Glutamatergic neuron (in vitro differentiated cells): ENCODE results near the gene OR6K3. TPM values are rescaled to one million over a fixed set of nuclear protein-coding genes. Genes with fewer than 3 reads are reported as not detected.

Experiments used
- DNase-seq: peaks from one replicate; pipeline ENCODE4 v3.0.0; 2022
- H3K27ac Mint-ChIP-seq: one replicate; pipeline ENCODE4 v1.8.0; 2020; ENCODE audit warnings: mild to moderate bottlenecking, mixed read lengths, inconsistent platforms; ENCODE audit not compliant: unreplicated experiment
- H3K27me3 Mint-ChIP-seq: one replicate; pipeline ENCODE4 v1.8.0; 2020; ENCODE audit warnings: mild to moderate bottlenecking, moderate library complexity, mixed read lengths, inconsistent platforms; ENCODE audit not compliant: unreplicated experiment
- H3K36me3 Mint-ChIP-seq: one replicate; pipeline ENCODE4 v1.8.0; 2020; ENCODE audit warnings: mild to moderate bottlenecking, mixed read lengths, inconsistent platforms; ENCODE audit not compliant: unreplicated experiment
- H3K4me1 Mint-ChIP-seq: one replicate; pipeline ENCODE4 v1.8.0; 2020; ENCODE audit warnings: mild to moderate bottlenecking, low read depth, mixed read lengths, inconsistent platforms; ENCODE audit not compliant: unreplicated experiment
- H3K4me3 Mint-ChIP-seq: one replicate; pipeline ENCODE4 v1.8.0; 2020; ENCODE audit warnings: mild to moderate bottlenecking, mixed read lengths, inconsistent platforms; ENCODE audit not compliant: unreplicated experiment
- H3K9me3 Mint-ChIP-seq: one replicate; pipeline ENCODE4 v1.8.0; 2020; ENCODE audit warnings: mild to moderate bottlenecking, moderate library complexity, mixed read lengths, inconsistent platforms; ENCODE audit not compliant: unreplicated experiment
- total RNA-seq: library from RNA; stranded (reverse); fragmentation: NEBNext Ultra II Directional; extraction: Animal tissue kit (Norgen Biotek cat#: 25700); gene quantifications from one replicate; pipeline ENCODE4 v1.2.1, GENCODE V29; 2021; ENCODE audit not compliant: unreplicated experiment
- TF ChIP-seq, protein P1 (sequence below): fragments of 200-600 bp; sonication (generic); IDR thresholded peaks from one replicate; pipeline ENCODE4 v1.5.0; 2021; ENCODE audit not compliant: partially characterized antibody, unreplicated experiment

OR6K3 gene
- total RNA-seq, 1 donor from 2014 or later: not detected

DNA sequence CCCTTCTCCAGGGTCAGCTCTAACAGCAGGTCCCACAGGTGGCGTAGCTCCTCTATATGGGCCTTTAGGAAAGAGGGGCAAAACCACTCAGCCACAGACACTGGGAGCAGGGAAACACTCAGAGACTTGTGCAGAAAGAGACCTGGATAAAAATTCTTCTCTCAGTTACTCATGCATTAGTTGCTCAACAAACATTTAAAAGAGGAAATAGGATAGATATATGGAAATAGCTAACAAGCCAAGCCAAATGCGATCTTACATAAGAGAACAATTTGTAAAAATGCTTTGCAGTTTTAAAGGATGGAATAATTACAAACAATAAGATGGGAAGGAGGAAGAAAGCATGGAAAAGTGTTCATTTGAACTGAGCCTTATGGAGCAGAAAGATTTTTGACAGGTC, 38.9 kb downstream of the OR6K3 start:
- Mint-ChIP-seq H3K4me1 (no peaks in the 10 kb centered on the region), H3K27me3 (no peaks in the 10 kb centered on the region), H3K9me3 (no peaks in the 10 kb centered on the region), H3K36me3 (no peaks in the 10 kb centered on the region), H3K4me3 (no peak overlapping the region), H3K27ac (no peak overlapping the region)
- DNase-seq: no peak
- TF ChIP-seq, protein P1, sequence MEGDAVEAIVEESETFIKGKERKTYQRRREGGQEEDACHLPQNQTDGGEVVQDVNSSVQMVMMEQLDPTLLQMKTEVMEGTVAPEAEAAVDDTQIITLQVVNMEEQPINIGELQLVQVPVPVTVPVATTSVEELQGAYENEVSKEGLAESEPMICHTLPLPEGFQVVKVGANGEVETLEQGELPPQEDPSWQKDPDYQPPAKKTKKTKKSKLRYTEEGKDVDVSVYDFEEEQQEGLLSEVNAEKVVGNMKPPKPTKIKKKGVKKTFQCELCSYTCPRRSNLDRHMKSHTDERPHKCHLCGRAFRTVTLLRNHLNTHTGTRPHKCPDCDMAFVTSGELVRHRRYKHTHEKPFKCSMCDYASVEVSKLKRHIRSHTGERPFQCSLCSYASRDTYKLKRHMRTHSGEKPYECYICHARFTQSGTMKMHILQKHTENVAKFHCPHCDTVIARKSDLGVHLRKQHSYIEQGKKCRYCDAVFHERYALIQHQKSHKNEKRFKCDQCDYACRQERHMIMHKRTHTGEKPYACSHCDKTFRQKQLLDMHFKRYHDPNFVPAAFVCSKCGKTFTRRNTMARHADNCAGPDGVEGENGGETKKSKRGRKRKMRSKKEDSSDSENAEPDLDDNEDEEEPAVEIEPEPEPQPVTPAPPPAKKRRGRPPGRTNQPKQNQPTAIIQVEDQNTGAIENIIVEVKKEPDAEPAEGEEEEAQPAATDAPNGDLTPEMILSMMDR: no peak

DNA sequence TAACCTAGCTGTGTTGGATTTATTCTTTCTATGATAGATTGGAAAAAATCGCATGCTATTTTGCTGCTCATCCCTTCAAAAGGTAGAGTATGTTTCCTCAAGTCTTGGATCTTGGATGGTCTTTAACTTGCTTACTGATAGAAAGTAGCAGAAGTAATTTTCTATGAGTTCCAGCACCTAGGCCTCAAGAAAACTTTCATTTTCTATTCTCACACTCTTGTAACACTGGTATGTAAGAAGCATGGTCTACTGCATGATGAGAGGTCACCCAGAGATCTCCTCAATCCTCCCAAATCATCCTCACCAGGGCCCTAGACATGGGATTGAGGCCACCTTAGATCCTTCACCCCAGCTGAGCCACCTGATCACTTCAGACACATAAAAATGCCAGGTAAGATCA, 41.2 kb downstream of the OR6K3 start:
- Mint-ChIP-seq H3K27me3 (no peaks in the 10 kb centered on the region), H3K9me3 (no peaks in the 10 kb centered on the region), H3K4me3 (no peak overlapping the region), H3K36me3 (no peaks in the 10 kb centered on the region), H3K4me1 (no peaks in the 10 kb centered on the region), H3K27ac (no peak overlapping the region)
- TF ChIP-seq, protein P1: no peak
- DNase-seq: no peak

DNA sequence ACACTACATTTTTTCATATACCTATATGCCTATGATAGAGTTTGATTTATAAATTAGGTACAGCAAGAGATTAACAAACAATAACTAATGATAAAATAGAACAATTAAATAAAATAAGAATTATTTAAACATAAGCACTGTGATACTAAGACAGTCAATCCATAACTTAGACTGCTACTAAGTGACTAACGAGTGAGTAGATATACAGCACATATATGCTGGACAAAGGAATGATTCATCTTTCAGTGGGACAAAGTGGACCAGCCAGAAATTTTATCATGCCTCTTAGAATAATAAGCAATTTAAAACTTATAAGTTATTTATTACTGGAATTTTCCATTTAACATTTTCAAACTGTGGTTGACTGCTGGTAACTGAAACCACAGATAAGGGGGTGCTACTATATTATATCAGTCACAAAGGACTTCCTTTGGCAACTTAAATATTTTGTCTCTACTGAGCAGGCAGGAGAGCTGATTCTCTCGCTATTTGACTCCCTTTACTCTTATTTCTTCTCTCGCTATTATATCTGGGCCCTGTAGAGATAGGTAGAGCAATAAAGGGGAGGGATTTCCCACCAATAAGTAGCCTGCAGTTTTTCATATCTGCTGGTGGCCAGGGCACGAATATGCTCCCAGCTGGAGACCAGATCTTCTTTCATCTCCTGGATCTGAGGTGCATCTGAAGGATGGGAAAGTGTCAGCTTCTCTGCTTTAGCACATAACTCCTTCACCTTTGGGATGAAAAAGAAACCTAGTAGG, 44.8 kb downstream of the OR6K3 start:
- H3K4me3 Mint-ChIP-seq: no peak overlapping the region
- H3K27ac Mint-ChIP-seq: no peak overlapping the region
- H3K27me3 Mint-ChIP-seq: no peaks in the 10 kb centered on the region
- no peaks in the 10 kb centered on the region for H3K9me3 Mint-ChIP-seq
- TF ChIP-seq, protein P1: no peak
- no peak for DNase-seq
- H3K4me1 Mint-ChIP-seq: no peaks in the 10 kb centered on the region
- no peaks in the 10 kb centered on the region for H3K36me3 Mint-ChIP-seq

DNA sequence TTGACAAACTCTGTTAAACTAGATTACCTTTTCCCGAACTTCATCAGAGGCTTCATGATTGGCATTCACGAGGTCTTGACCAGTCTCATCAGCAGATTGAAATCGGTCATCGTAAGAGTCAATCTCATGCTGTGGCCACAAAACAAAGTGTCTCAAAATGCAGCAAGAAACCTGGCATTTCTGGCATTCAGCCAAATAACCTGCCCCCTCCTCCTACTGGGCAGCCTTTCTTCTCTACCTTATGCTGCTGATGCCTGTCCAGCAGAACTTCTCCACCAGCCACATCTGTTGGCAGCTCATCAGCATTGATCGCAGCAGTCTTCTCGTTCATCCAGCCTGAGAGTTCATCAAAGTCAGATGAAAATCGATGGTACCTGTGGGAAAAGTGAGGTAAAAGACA, 46.2 kb downstream of the OR6K3 start:
- Mint-ChIP-seq H3K4me3 (no peak overlapping the region), H3K9me3 (no peaks in the 10 kb centered on the region), H3K27me3 (no peaks in the 10 kb centered on the region), H3K4me1 (no peaks in the 10 kb centered on the region), H3K27ac (no peak overlapping the region), H3K36me3 (no peaks in the 10 kb centered on the region)
- DNase-seq: no peak
- TF ChIP-seq, protein P1: no peak

Other genes starting within 250 kb of the OR6K3 start
- gene OR10R2, start 248.5 kb downstream of the OR6K3 start, total RNA-seq: not detected
- not detected for gene OR6Y1, start 166.3 kb downstream of the OR6K3 start, total RNA-seq
- gene OR6P1, start 150.1 kb downstream of the OR6K3 start, total RNA-seq: not detected
- not detected for gene OR10X1, start 140.8 kb downstream of the OR6K3 start, total RNA-seq
- gene OR10Z1, start 115.5 kb downstream of the OR6K3 start, total RNA-seq: not detected
- not detected for gene SPTA1, start 34.0 kb downstream of the OR6K3 start, total RNA-seq
- not detected for gene OR6K2, start 20.1 kb downstream of the OR6K3 start, total RNA-seq
- gene OR6K6, start 34.0 kb upstream of the OR6K3 start, total RNA-seq: not detected
- not detected for gene OR6N1, start 51.5 kb upstream of the OR6K3 start, total RNA-seq
- not detected for gene OR6N2, start 60.5 kb upstream of the OR6K3 start, total RNA-seq
- not detected for gene MNDA, start 110.6 kb upstream of the OR6K3 start, total RNA-seq
- not detected for gene PYHIN1, start 210.8 kb upstream of the OR6K3 start, total RNA-seq